HG02571 (cell line): ENCODE measurements around the gene SDC3.

Source experiments
- ATAC-seq: cut with Tn5 transposase; IDR thresholded peaks from one replicate; pipeline ENCODE4 v1.9.1; 2021; ENCODE audit warnings: mild to moderate bottlenecking, moderate library complexity; ENCODE audit not compliant: unreplicated experiment

SDC3 gene

DNA sequence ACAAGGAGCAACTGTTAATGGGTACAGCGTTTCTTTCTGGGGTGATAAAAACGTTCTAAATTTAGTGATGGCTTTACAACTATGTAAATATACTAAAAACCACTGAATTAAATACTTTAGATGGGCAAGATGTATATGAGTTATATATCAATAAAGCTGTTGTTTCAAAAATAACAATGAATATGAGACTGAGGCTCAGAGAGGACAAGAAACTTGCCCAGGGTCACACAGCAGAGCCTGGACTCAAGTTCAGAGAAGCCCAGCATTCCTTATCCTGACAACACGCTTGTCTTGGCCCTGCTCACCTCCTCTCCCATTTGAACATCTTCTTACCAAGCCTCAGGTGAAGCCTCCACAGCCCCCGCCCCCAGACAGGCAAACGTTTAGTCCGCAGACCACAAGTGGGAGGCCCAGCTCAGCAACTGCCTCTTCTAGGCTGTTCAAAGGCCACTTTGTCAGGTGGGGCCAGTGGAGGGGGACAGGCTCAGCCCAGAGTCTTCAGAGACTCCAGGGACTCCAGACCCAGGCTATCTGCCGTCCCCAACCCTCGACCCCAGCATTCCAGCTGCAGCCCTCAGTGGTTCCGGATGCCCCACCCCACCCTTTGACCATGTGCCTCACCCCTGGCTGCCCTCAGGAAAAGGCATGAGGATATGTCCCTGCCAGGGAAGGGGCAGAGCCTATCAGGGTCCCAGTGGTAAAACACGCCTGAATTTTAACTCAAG, 17.9 kb downstream of the SDC3 start:
- ATAC-seq: no peak

DNA sequence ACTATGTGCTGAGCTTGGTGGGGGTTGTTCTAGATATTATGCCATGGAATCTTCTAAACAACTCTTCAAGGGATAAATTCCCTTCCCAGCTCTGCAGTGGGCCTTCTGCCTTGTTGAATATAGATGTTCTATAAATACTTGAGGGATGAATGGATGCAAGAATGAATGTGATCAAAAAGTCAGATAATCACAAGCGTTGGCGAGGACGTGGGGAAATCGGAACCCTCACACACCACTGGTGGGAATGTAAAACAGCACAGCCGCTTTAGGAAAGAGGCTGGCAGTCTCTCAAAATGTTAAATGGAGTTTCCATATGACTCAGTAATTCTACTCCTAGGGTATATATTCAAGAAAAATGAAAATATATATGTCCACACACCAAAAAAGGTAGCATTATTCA, 19.0 kb downstream of the SDC3 start:
- ATAC-seq: no peak

DNA sequence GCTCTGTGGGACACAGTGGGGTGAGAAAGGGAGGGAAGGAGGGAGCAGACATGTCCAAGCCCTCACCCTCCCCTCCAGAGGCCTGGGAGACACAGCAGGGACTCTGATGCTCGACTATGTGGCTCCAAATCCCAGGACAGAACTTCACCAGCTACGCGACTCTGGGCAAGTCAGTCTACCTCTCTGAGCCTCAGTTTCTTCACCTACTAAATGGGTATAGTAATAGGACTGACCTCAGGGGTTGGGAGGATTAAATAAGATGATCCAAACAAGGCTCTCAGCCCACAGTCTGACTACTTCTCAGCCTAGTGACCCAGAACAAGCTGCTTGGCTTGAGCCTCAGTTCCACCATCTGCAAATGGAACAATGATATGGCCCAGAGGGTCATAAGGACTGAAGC, 19.6 kb downstream of the SDC3 start:
- no peak for ATAC-seq

DNA sequence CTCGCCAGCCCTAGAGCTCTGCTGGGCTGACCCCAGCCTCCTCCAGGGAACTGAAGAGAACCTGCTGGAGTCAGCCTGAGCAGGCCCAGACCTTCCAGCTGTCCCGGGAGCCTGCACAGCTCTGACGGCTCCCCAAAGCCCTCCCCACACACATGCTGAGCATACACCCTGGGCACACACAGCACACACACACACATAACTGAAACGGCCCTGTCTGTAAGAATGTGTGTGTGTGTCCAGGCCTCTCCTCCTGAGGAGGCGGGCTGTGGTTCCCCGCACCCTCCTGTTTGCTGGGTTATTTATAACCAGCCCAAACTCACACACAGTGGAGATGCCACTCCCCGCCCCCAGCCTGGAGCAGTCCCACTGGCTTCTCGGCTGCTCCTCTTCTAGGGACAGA, 20.2 kb downstream of the SDC3 start:
- no peak for ATAC-seq

DNA sequence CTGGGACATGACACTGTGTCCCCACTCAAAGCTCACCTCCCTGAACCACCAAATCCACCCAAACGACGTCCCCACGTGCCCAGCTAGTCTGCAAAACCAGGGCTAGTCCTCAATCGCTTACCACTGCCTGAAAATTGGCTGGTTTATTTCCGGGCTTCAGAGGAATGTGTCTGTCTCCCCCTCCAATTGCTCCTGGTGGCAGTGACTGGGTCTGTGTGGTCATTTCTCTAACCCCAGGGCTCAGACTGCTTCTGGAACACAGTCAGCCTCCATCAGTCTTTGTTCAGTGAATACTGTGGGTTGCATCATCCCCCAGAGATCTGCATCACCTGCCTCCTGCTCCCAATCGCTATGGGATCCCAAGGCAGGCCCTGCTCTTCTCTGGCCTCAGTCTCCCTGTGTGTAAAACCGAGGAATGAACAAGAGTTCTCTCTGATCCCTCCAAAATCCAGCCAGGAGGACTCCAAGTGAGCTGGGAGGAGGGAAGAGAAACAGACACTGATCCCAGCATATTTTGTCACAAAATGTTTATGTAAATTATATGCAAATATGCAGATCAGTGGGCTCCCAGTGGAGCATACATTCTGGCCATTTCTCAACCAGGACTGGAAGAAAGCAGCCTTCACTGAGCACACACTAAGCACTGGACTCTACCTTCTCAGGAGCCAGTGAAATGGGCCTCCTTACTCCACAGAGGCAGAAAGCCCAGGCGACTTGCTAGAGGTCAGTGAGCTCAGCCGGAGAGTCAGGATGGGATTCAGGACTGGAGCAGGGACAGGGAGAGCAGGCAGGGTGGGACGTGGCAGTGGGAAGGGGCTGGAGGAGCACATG, 20.9 kb downstream of the SDC3 start:
- ATAC-seq: no peak

DNA sequence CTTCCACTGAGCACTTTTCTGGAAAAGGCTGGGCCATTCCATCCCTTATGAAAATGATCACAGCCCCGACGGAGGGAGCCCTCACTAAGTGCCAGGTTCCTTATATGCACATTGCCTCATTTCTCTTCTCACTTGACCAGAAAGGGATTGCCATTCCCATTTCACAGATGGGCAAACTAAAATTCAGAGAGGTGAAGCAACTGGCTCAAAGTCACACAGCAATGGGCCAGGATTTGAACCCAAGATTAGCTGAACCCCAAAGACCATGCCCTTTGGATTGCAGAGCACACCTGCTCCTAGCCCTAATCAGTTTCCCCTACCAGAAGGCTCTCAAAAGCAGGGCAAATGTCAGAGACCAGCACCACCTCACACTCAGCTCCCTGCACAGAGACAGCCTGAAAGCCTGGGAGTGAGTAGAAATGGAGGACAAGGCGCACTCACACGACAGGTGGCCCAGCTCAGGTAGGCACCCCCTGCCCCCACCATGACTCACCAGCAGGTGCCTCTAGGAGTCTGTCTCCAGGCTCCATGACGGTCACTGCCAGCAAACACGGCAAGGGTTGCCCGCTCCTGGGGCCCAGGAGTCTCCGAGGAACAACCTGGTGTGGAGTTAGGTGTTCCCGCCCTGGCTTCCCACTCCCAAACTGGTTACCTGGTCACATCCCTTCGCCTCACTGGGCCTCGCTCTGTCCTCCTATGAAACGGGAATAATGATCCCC, 21.7 kb downstream of the SDC3 start:
- no peak for ATAC-seq

DNA sequence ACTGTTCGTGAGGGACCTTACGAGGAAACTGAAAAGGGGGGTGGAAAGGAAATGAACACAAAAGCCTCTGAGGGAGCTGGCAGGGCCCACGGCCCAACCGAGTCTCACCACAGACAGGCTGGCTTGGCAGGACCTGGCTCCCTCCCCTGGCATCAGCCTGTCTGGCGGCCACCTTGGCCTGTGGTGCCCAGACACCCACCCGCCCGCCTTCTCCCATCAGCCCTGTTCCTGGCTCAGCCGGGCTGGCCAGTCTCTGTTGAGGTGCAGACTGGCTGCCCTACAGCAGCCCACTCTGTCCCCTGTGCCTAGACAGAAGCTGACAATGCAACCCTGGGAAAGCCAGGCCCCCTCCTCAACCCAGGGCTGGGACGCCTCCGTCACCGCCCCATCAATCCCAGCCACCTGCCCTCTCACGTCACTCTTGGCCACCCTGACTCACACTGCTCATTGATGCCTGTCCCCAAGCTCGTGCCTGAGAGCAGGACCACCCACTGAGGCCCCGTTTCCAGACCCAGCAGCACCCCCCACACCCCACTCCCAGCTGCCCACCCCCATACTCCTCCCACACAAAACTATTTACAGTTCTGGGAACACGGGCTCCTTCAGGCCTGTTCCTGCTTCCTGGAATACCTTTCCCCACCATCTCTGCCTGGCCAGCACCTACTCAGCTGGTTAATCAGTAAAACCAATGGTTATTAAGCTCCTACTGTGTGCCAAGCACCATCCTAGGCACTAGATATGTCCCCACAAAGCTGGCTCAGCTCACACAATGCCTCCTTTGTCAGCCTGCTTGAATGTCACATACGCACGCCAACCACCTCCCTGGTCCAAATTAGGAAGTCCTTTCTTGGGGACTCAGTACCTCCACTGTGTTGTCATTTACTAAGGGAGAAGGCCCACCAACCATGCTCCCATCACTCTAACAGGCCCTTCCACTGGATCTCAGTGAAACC, 22.7 kb downstream of the SDC3 start:
- ATAC-seq: no peak

DNA sequence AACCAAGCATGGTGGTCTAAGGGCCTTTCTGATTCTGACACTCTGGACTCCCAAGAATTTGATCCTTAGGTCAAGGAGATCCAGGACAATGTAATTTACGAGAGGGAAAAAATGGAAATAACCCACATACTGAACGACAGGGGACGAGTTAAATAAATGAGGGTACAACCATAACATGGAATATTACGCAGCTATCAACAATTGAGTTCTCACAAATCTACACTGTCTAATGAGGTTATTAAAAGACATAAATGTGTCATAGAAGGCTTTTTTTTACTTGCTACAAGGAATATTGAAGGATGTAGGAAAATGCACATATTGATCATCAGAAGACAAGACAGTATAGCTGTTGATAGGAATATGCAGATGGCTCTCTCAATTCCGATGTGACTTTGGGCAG, 23.8 kb downstream of the SDC3 start:
- ATAC-seq: no peak

DNA sequence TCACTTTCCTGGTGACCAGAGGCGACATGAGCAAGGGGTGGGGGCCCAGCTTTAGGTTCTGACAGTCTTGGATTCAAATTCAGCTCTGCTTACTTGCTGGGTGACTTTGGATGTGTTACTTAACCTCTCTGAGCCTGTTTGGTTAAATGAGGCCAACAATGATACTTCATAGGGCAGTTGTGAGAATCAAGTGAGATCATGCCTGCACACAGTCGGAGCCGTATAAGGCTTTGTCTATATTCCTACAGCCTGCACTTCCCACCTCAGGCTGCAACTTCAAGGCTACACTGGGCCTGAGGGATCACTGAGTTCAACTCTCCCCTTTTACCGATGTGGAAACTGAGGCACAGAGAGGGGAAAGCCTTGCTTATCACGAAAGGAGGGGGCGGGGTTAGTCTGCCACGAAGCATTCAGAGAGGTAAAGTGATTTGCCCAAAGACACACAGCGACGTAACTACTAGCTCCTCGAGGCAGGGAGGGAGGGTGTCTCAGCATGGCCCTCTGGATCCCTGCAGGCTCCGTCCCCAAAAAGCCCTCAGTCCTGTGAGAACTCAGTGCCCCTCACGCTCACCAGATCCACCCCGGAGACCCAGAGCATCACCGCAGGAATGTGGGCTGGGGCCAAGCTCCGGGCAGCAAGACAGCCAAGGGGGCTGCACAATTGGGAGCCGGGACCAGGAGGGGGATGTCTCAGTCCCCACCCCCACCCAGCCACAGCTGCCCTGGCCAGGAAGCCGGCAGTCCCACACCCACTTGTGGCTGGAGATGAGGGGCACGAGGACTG, 25.0 kb downstream of the SDC3 start:
- ATAC-seq: no peak

DNA sequence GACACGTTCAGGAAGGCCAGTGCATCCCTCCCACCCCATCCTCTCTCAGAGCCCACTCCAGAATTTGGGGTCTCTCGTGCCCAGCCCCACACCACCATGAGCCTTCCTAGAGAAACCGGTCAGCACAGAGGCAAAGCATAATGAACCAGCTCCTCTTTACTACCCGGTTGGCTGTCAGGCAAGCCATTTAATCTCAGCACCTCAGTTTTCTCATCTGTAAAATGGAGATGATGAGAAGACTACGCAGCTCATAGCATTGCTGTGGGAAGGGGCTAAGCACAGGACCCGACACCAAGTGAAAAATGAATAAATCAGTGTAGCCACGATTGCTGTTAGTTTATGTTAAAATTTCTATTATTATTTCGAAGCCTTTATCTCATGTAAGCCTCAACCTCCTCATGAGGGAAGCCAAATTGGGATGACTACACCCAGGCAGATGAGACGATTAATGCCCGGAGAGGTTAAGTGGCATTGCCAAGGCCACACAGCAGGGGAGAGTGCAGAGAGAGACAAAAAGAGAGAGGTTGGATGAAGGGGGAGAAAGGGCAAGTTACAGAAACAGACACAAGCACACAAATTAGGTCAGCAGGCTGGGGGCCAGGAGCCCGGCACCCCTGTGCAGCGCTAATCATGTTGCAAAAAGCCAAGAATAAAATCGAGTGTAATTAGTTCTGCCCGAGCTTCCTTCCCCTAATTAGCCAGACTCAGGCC, 25.7 kb downstream of the SDC3 start:
- ATAC-seq: no peak

DNA sequence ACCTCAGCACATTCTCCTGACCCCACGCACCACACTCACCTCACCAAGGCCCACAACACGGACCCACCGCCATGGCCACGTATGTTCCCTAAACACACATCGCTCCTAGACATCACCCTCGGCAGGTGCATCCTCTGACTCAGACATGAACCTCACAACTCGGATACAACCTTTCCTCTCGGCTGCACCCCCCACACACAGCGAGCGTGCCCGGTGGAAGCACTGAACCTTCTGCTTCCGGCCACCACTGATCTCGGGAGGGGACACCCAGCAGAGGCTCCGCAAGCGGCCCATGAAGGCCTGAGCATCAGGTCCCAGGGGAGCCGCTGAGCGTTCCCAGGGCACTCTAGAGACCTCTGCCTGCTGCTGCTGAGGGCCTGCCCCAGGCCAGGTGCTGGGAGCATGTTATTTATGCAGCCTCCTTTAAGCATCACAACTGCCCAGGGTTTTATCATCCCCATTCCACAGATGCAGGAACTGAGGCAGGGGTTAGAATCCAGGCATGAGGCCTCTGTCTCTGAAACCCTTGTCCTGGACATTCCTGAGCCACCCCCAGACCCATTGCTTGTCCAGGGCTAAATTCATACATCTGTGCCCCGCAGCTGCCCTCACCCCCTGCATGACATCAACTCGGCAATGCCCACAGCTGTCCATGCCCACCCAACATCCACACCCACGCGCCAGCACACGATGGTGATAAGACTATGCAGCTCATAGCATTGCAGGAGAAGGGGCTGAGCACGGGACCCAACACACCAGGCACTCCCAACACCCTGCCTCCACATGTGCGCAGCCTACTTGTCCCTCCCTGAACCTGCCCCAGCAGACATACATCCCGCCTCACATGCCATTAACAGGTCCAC, 27.0 kb downstream of the SDC3 start:
- ATAC-seq: no peak

DNA sequence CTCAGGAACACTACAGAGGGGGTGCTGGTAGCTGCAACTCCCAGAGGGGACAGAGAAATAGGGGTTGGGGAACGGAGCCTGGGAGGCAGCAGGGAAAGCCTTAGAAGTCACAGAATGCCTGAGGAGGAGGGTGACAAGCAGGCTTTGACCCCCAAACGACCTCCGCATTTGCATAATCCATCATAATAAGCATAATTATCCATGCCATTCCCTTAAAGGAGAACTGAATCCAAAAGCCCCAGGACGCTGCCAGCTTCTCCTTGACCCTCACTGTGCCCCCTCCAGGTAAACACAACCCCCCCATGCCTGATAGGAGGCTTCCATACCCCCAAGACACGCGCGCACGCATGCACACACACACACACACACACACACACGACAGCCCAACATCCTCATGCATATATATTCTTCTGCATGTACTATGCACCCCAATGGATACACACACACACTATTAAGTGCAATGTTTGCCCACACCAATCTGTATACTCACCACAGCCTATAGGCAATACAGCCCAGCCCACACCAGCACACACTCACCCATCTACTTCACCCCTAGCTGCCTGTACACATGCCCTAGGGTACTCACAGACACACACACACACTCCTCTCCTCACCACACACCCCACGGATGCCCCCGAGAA, 27.8 kb downstream of the SDC3 start:
- no peak for ATAC-seq

DNA sequence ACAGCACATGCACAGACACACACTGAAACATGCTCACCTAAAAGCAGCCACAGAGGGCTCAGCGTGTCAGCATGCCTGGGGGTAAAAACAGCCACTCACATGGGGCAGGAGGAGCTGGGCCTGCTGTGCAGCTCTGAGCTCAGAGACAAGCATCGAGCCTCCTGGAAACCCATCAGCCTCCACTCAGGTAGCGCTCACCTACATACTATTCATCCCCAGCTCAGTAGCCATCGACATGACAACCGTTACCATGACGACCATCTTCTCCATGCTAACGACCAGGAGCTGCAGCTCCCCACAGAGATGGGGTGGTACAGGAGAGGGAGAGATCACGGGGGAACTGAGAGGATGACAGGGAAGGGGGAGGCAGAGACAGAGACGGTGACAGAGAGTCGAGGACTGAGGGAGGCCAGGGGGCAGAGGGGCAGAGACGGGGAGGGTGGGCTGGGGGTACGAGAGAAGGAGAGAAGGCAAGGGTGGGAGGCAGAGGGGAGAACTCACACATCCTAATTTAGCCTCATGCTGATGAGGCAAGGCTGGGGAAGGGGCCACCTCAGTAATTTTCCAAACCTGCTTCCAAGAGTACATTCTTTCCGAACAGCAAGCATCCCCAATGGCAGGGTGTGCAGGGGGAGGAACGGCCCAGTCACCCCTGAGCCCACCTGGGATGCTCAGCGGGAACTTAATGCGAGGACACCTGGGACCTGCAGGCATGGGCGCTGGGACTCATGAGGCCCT, 28.4 kb downstream of the SDC3 start:
- no peak for ATAC-seq

DNA sequence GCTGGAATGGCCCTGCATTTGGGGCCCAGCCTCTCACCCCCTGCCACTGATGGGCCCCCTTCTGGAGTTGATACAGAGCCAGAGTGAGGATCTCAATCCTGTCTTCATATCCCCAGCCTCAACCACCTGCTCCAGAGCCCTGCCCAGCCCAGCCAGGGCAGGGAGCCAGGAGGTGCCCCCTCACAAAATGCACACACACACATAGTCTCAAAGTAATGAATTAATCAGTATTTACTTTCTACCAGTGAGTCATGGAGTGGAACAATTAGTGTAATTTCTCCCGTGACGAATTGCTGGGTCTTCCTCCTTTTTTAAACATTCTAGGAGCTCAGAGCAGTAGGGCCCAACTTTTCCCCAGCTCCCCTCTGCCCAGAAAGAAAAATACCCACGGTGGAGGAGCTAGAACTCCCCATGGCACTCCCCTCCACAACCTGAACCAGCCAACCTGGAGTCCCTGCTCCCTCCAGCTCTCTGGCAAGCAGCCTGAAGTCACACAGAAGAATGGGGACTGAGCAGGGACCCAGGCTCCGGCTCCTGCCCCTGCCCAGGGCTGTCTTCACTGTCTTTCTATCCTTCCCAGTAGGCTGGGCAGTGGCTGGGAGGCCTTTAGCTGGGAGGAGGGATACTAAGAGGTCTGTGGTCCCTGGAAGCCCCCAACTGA, 29.3 kb downstream of the SDC3 start:
- no peak for ATAC-seq

DNA sequence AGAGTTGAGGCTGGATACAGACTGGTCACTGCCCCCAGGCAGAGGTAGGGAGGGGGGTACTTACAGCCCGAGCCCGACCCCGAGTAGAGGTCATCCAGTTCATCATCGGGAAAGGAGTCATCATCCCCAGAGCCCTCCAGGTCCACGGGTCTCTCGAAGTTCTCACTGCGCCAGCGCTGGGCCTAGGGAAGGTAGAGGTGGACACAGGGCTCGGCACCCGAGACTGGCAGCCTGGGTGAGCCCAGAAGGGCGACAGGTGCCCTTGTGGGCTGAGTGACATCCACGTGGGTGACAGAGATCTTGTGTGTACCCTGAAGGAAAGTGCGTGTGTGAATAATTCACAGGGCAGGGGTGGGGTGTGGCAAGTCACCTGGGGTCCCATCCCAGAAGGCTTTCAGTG, 30.0 kb downstream of the SDC3 start:
- ATAC-seq: no peak

DNA sequence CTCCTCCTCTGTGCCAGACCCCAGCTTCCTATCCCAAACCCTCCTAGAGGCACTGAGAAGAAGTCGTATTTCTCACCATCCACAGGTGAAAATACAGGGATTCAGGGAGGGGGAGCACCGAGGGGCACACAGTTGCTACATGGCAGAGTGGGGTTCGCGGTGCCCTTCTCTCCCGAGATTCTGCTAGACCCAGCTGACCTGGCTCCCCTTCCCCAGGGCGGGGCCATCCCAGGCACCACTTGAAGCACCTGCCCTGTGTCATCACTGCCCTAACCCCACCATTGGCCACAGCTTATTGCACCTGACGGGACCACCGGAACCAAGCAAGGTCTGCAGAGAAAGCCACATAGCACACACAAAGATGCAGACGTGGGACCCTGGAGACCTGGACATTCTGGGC, 30.5 kb downstream of the SDC3 start:
- no peak for ATAC-seq
